Stimulated activated CD4-positive, alpha-beta T cell treated with anti-CD3 and anti-CD28 coated beads, Interleukin-15, amount 100 ng/mL, for 48 hours (primary cell): ENCODE data around the gene FAM210B.
"Not testable (repeated sequence)": the region's sequence is repeated elsewhere in the genome, so short reads cannot be mapped to it uniquely, and the experiment has no call there.

ENCODE experiments used
- DNase-seq, 2 donors: peaks; one replicate each; pipeline ENCODE4 v3.0.0-alpha.2; 2020; ENCODE audit warnings: low read depth in 2 of 2

FAM210B gene

DNA sequence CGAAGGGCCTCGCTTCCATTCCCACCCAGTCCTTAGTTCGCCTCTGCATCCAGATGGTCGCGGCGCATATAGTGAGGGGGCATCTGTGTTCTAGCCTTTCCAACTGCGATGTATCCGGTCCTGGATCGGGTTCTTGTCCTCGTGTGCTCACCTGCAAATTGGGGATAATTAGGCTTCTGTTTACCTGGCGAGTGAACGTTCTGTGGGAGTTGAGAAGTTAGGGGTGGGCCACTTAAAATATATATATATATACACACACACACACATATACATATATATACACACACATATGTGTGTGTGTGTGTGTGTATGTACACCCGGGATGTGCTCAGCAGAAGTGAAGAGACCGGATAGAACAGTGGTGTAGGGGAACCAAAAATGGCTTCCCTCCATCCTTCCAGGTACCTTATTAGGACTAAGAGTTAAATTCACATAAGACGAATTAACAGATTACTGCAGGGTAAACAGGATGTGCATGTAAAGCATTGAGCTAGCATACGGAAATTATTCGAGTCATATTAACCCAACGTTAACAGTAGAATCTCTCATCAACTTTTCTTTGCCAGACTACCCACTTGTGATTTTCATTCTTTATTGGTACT, 34.2 kb downstream of the FAM210B start:
- no peak for DNase-seq

DNA sequence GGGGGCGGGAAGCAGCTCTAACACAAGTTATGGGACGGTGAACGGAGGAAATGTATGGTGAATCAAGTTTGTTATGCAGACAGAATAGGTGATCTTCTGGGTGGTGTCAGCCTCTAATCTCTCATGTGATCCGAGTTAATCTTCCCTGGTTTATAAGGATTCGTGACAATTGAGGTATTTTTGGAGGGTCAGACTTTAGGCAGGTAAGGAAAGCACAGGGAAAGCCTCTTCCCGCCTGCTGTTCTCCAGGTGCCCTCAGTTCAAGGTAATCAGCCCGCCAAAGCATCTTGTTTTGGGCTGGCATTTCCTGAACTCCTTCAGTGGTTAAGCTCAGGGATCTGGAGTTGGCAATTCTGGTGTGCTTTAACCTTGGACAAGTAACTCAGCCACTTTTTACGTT, 34.9 kb downstream of the FAM210B start:
- DNase-seq = no peak

DNA sequence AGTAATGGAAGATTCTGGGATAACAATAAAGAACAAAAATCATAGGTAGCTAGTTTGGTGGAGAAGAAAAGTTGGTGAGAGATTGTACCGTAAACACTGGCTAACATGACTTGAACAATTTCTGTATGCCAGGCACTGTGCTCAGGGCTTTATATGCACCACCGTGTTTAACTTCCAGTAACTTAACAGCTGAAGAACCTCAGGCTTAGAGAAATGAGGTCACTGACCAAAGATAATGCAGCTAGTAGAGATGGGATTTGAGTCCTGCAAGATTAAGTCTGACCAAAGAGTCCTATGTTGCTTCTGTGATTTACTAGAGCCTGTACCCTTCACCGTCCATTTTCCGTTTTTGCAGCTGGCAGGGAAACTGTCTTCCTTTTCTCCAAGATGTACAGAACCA, 36.4 kb downstream of the FAM210B start:
- no peak for DNase-seq

DNA sequence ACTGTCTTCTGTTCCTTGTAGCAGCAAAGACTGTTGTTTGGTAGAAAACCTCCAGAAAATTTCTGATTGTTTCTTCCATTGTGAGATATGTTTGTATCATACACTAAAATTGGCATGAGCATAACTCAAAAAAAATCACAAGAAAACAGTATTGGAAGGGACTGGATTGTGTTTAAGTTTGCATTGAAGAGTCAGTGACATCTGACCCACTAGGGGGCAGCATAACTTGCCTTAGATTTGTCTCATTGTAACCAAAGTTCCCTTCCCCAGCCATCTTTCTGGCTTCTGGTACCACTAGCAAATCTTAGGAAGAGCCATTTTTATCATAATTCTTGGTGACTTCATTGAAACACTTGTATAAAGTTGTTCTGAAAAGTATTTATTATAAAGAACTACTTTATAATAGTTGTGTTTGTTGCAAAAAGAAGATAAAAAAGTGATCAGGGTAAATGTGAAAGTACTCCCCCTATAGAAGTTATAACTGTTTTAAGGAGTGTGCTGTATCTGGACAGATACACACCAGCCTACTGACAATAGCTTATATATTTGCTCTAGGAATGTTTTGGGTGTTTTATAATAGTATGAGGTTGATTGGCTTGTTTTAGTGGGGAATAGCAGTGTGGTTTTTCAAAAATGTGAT, 41.3 kb downstream of the FAM210B start:
- peak in 1 of 2 donors; percentile 57 for DNase-seq

DNA sequence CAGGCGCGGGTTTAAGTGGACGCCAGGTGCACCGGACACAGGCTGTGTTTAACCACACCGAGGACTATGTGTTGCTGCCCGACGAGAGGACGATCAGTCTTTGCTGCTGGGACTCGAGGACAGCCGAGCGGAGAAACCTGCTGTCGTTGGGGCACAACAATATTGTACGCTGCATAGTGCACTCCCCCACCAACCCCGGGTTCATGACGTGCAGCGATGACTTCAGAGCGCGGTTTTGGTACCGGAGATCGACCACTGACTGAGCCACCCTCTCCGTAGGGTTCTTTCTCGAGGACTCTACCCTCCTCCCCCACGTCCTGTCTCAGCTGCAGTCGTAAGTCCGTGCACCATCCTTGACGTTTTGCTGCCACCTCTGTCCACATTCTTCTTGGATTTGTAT, 44.7 kb downstream of the FAM210B start:
- no peak for DNase-seq

DNA sequence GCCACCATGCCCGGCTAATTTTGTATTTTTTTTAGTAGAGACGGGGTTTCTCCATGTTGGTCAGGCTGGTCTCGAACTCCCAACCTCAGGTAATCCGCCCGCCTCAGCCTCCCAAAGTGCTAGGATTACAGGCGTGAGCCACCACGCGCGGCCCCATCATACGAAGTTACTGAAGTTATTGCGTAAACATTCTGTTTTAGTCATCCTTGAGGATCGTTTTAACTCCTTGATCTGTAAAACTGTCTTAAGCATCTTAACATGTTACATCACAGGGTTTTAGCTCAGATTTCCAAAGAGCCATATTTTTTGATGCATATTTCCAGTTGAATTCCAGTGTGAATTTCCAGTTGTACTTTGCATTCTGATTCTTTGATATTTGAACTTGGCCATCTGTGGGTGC, 46.6 kb downstream of the FAM210B start:
- not testable (repeated sequence) for DNase-seq

DNA sequence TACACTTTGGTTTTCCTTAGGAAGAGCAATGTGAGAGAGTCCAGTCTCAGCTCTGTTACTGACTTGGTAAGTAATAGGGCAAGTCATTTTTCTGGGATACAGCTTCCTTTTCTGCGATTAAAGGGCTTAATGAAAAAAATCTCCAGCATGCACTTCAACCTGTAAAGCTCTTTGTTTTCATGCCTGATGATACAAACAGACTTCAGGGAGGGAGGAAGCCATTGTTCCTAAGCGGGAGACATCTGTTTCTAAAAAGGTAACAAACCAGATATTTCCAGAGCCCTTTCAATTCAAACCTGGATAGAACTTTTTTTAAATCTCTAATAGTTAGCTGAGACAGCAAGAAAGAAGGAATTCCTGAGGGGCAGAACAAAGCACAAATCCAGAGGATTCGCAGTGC, 48.1 kb downstream of the FAM210B start:
- DNase-seq = no peak

DNA sequence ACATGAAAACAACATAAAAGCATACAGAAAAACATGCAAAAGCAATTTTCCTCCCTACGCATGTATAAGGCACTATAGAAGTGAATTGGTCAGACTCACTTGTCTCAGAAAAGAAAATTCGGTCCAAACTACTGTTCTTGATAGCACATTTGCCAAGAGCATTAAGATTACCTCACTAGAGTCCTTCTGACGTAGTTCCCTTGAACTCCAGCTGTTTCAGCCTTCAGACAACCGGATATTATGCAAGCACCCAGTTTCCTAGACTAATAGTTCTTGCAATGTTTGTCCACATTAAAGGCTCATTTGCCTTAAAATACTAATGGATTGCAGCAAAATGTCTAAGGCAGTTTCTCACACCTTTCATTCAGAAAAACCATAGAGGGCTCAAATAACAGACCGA, 50.7 kb downstream of the FAM210B start:
- DNase-seq = no peak

DNA sequence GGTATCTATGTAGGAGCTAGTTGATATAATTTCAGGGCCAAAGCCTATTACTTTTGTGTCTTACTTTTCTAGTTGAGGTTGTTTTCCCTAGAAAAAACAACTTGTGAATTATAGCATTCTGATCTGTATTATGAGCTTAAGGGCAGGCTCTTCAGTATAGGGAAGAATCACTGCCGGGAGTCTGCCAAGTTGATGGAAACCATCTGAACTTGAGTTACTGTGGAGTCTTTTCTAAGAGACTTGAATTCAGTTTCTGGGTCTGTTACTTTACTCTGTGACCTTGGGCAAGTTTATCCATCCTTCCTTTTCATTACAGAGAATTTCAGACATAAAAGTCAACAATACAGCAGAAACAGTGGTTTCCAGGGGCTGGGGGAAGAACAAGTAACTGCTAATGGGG, 51.2 kb downstream of the FAM210B start:
- no peak for DNase-seq

DNA sequence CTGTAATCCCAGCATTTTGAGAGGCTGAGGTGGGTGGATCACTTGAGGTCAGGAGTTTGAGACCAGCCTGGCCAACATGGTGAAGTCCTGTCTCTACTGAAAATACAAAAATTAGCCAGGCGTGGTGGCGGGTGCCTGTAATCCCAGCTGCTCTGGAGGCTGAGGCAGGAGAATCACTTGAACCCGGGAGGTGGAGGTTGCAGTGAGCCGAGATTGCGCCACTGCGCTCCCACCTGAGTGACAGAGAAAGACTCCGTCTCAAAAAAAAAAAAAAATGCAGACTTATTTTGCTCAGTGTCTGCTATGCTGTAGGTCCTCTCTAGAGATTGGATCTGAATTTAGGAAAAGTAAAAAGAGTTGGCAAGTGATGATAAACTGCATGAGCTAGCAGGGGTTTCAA, 52.5 kb downstream of the FAM210B start:
- DNase-seq = not testable (repeated sequence)

DNA sequence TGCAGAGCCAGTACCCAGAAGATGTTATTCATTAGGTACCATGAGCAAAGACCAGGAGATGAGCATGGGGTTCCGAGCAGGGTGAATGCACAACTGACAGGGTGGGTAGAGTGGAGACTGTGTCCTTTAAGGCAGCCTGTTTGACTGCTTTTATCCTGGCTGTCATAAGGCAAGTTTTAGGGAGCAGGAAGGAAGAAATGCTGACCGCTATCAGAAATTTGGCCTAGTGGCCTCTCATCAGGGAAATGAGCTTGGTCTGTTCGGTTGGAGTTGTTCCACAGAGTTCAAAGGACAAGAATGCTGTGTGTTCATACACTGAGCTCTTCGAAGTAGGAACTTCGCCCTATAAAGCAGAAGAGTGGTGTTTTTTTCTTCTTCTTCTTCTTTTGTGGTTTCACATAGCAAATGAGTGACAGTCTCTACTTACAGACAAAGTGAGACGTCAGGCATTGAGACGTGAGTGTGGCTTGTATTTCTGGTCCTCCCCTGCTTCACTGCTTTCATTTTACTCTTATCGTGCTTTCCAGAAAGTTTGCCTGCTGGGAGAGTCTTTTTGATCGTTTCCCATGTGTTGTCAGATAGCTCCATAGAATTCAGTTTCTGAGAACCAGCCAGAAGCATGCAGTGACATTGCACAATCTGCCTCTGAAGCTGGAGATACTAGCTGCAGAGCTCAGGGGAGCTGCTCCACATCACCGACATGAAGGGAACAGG, 53.1 kb downstream of the FAM210B start, which contains the start of gene CASS4:
Gene CASS4 (plus strand): TSS at position 502 of the 714 bp plus-strand sequence. CDS start 199 bp downstream, at position 701.
- DNase-seq = no peak

DNA sequence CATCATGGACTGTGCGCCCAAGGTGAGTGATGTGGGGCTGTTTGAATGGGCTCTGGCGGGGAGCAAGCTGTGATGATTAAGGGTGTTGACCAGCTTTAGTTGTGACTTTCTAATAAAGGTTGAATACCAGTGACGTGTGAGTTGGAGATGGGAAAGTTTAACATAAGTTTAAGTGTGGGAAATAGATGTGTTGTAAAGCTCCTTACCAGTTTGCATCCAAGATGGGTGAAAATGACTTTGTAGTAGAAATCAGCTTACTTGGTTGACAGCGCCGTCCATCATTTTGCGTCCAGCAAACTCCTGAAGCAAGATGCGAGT, 53.7 kb downstream of the FAM210B start:
- no peak for DNase-seq

DNA sequence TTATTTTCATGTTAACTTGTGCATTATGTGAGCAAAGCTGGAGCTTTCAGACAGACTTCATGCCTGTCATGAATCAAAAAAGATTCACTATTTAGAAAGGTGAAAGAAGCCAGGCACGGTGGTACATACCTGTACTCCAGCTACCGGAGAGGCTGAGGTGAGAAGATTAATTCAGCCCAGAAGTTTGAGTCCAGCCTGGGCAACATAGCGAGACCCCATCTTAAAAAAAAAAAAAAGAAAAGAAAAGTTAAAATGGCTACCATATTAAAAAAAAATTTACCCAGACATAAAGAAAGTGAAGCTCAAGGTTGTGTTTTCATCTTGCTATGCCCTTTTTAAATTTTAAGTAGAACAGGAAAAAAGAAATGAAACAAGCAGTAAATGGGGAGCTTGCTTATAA, 54.2 kb downstream of the FAM210B start:
- no peak for DNase-seq

DNA sequence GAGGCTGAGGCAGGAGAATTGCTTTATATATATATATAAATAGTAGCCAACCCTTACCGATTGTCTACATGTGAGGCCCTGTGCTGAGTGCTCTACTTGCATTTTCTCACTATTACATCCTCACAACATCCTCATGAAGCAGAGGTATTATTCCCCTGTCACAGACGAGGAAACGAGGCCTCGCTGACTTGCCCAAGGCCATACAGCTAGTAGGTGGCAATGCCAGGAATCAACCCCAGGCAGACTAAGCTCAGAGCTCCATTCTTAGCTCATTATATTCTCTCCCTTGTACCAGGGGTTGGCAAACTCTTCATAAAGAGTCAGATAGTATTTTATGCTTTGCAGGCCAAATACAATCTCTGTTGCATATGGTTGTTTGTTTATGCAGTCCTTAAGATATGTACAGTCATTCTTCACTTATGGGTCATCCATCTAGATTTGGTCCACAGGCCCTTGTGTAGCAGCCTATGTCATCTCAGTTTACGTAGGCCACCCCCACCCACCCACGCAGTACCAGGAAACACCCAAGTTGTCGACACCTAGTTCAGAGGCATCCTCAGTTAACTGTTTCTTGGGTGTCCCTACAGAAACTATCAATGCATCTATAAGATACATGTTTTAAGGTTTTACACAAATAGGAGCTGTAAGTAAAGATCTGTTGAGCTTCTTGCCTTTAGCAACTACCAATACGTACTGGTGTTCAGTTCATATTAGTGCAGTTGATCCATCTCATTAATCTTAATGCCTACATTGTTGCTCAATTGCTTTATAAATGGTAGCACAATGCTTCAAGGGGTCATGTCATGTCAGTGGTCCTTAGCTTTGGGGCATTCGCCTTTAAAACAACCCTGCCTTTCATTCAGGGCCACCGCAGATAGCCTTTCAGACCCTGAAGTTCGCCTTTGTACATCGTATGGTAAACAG, 56.3 kb downstream of the FAM210B start:
- DNase-seq = peak; percentile 61 to 69

DNA sequence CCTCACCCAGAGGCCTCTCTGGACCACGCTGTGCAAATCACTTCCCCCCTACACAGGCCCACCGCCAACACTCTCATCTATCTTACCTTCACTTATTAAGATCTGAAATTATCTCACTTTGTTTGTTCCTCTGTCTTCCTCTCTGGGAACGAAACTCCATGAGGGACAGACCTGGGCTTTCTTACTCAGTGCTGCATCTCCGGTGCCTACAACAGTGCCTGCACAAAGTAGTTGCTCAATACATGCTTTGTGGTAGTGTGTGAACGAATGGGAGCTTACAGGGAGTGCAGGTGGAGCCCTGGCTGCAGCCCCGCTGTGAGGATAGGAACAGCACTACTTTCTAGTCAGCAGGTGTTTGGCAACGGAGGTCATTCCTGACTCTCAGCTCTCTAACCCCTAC, 58.6 kb downstream of the FAM210B start:
- DNase-seq = no peak

DNA sequence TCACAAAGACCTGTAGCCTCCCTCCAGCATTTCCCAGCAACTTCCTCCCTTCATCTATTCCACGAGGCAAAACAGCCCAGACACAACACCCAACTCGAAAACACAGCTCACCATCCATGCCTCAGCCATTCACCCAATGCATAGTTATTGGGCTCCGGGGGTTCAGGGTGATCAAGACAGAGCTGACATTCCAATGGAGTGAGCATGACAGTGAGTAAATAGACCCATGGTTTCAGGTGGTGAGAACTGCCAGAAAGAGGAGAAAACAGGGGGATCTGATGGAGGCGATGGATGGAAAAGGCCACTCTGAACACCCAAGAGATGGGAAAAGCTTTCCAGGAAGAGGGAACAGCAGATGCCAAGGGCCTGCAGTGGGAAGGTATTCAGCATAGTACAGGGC, 59.1 kb downstream of the FAM210B start:
- DNase-seq = no peak
